ENCODE results near the gene IREB2. TPM values are rescaled to one million over a fixed set of nuclear protein-coding genes. Genes with fewer than 3 reads are reported as not detected.

The IREB2 gene
- total RNA-seq, 2 donors from 2014 or later = 81.4 to 92.6 TPM

DNA sequence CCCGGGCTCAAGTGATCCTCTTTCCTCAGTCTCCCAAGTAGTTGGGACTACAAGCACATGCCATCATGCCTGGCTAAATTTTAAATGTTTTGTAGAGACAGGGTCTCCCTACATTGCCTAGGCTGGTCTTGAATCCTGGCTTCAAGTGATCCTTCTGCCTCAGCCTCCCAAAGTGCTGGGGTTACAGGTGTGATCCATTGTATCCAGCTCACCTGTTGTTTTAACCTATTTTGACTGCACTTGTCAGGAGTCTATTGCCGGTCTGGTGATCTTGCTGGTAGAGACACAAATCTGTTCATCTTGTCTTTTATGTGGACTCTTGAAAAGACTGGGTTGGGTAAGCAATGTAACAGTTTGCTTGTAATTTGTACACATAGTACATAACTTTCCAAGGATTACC lies 7.9 kb downstream of the IREB2 start:
- Mint-ChIP-seq H3K4me1 (peaks cover 7% of the 10 kb centered on the region), H3K27ac (peak overlapping the region; percentile 24), H3K9me3 (no peaks in the 10 kb centered on the region), H3K27me3 (ENCODE audit: insufficient read depth) (no peaks in the 10 kb centered on the region), H3K36me3 (ENCODE audit: low read depth) (peaks cover 65% of the 10 kb centered on the region), H3K4me3 (no peak overlapping the region)
- no peak overlapping the region for H3K9ac ChIP-seq (ENCODE audit: extremely low read depth, low read length, poor library complexity, severe bottlenecking)
- H3K4me1 ChIP-seq (ENCODE audit: control insufficient read depth, insufficient read depth, low read length) = no peaks in the 10 kb centered on the region
- WGBS, 2 experiments (ENCODE audit: insufficient coverage in 1 of 2, insufficient read length in 1 of 2) = 92 to 100% methylated on average over 2 of the region's 2 CpGs
- H3K27ac ChIP-seq (ENCODE audit: low read depth, low read length) = no peak overlapping the region
- H3K9me3 ChIP-seq (ENCODE audit: control insufficient read depth, low read length) = no peaks in the 10 kb centered on the region
- TF ChIP-seq, protein P1, sequence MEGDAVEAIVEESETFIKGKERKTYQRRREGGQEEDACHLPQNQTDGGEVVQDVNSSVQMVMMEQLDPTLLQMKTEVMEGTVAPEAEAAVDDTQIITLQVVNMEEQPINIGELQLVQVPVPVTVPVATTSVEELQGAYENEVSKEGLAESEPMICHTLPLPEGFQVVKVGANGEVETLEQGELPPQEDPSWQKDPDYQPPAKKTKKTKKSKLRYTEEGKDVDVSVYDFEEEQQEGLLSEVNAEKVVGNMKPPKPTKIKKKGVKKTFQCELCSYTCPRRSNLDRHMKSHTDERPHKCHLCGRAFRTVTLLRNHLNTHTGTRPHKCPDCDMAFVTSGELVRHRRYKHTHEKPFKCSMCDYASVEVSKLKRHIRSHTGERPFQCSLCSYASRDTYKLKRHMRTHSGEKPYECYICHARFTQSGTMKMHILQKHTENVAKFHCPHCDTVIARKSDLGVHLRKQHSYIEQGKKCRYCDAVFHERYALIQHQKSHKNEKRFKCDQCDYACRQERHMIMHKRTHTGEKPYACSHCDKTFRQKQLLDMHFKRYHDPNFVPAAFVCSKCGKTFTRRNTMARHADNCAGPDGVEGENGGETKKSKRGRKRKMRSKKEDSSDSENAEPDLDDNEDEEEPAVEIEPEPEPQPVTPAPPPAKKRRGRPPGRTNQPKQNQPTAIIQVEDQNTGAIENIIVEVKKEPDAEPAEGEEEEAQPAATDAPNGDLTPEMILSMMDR (conservative IDR thresholded peaks at IDR 0.05) = no peak
- no peaks in the 10 kb centered on the region for H3K27me3 ChIP-seq (ENCODE audit: control insufficient read depth, insufficient read depth, low read length, poor library complexity, severe bottlenecking)
- H3K4me3 ChIP-seq (ENCODE audit: low read length) = no peak overlapping the region
- DNase-seq = no peak
- H3K36me3 ChIP-seq (ENCODE audit: control insufficient read depth, insufficient read depth, low read length) = peaks cover 94% of the 10 kb centered on the region

DNA sequence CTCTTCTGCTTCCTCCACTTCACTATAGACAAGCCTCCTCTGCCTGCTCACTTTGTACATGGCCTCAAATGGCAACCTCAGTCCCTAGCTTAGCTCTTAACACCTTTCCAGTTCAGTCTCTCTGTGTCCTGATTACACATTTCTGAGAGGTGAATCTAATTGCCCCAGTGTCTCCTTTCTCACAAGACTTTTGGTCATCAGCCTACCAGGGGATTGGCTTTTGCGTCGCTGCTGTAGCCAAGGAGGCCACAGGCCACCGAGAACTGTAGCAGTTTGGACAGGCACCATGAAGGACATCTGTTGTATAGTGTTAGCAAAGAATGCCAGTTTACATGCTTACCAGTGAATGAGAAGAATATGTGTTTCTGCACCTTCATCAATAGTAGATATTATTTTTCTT lies 8.5 kb downstream of the IREB2 start:
- peaks cover 88% of the 10 kb centered on the region for H3K36me3 ChIP-seq (ENCODE audit: control insufficient read depth, insufficient read depth, low read length)
- TF ChIP-seq, protein P1 (conservative IDR thresholded peaks at IDR 0.05) = no peak
- H3K27ac Mint-ChIP-seq = peak overlapping the region; percentile 24
- H3K9ac ChIP-seq (ENCODE audit: extremely low read depth, low read length, poor library complexity, severe bottlenecking) = no peak overlapping the region
- H3K4me1 Mint-ChIP-seq = peaks cover 7% of the 10 kb centered on the region
- H3K27ac ChIP-seq (ENCODE audit: low read depth, low read length) = no peak overlapping the region
- no peak overlapping the region for H3K4me3 Mint-ChIP-seq
- H3K4me3 ChIP-seq (ENCODE audit: low read length) = no peak overlapping the region
- H3K36me3 Mint-ChIP-seq (ENCODE audit: low read depth) = peaks cover 59% of the 10 kb centered on the region
- H3K27me3 Mint-ChIP-seq (ENCODE audit: insufficient read depth) = no peaks in the 10 kb centered on the region
- 92% methylated on average over 3 of the region's 3 CpGs; no CpG with 5 or more reads in 1 of the 2 experiments for WGBS, 2 experiments (ENCODE audit: insufficient coverage in 1 of 2, insufficient read length in 1 of 2)
- no peaks in the 10 kb centered on the region for H3K27me3 ChIP-seq (ENCODE audit: control insufficient read depth, insufficient read depth, low read length, poor library complexity, severe bottlenecking)
- H3K4me1 ChIP-seq (ENCODE audit: control insufficient read depth, insufficient read depth, low read length) = no peaks in the 10 kb centered on the region
- H3K9me3 Mint-ChIP-seq = no peaks in the 10 kb centered on the region
- DNase-seq = no peak
- H3K9me3 ChIP-seq (ENCODE audit: control insufficient read depth, low read length) = no peaks in the 10 kb centered on the region

DNA sequence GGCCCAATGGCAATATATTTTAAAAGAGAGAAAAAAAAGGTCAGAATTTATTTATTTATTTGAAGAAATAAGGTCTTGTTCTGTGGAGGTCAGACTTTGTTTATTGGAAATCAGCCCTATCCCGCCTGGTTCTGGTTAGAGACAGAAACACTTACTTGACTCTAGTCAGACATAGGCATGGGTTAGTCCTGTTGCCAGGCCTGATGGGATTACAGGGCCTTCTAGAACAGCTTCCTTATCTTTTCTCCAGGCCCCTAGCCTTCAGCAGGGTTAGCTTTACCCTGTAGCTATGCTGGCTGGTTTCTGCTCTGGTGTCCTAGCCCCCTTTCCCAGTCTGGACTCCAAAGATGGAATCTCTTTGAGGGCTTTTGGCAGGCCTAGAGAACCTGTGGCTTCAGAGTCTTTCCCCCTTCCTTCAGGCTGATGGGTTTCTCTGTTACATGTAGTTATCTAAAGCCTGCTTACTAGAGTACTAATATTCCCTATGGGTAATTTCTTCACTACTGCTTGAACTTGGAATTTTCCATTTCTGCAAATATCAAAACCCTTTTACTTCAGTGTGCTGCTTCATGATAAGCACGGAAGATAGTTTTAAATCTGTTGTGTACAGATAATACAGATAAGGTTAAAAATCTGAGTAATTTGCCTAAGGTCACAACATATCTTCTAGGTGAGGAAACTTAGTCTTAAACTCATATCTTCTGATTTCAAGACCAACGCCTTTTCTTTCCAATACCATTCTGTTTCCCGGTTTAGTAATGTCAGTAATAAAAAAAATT lies 10.6 kb downstream of the IREB2 start:
- TF ChIP-seq, protein P1 (conservative IDR thresholded peaks at IDR 0.05) = no peak
- Mint-ChIP-seq H3K36me3 (ENCODE audit: low read depth) (peaks cover 49% of the 10 kb centered on the region), H3K27me3 (ENCODE audit: insufficient read depth) (no peaks in the 10 kb centered on the region), H3K4me1 (peaks cover 15% of the 10 kb centered on the region), H3K9me3 (no peaks in the 10 kb centered on the region), H3K4me3 (no peak overlapping the region), H3K27ac (peak overlapping the region; percentile 57)
- Histone ChIP-seq H3K4me3 (ENCODE audit: low read length) (no peak overlapping the region), H3K4me1 (ENCODE audit: control insufficient read depth, insufficient read depth, low read length) (no peaks in the 10 kb centered on the region), H3K9me3 (ENCODE audit: control insufficient read depth, low read length) (no peaks in the 10 kb centered on the region), H3K27me3 (ENCODE audit: control insufficient read depth, insufficient read depth, low read length, poor library complexity, severe bottlenecking) (no peaks in the 10 kb centered on the region), H3K36me3 (ENCODE audit: control insufficient read depth, insufficient read depth, low read length) (peaks cover 74% of the 10 kb centered on the region), H3K27ac (ENCODE audit: low read depth, low read length) (no peak overlapping the region), H3K9ac (ENCODE audit: extremely low read depth, low read length, poor library complexity, severe bottlenecking) (no peak overlapping the region)
- no peak for DNase-seq
- 86 to 96% methylated on average over 2 to 4 of the region's 4 CpGs for WGBS, 2 experiments (ENCODE audit: insufficient coverage in 1 of 2, insufficient read length in 1 of 2)

All from endodermal cell (in vitro differentiated cells).